Astrocyte of the spinal cord (primary cell): ENCODE results near the gene YLPM1.

ENCODE experiments used
- DNase-seq: peaks from one replicate; pipeline ENCODE4 v3.0.0; 2011; ENCODE audit warnings: low read depth, low spot score
- H3K4me3 ChIP-seq: 2 replicates; pipeline ENCODE4 v1.5.1; 2011; ENCODE audit warnings: low read depth, mild to moderate bottlenecking, low read length, moderate library complexity
- in situ Hi-C: cut with HindIII; loops from 2 replicates; pipeline ENCODE4 v1.10.0; 2017; ENCODE audit warnings: low sequenced_read_pairs
- TF ChIP-seq, protein P1 (sequence below): IDR thresholded peaks from 2 replicates; pipeline ENCODE4 v1.5.1; 2012; ENCODE audit warnings: low read depth, mild to moderate bottlenecking, low read length, inconsistent platforms

Gene YLPM1

DNA sequence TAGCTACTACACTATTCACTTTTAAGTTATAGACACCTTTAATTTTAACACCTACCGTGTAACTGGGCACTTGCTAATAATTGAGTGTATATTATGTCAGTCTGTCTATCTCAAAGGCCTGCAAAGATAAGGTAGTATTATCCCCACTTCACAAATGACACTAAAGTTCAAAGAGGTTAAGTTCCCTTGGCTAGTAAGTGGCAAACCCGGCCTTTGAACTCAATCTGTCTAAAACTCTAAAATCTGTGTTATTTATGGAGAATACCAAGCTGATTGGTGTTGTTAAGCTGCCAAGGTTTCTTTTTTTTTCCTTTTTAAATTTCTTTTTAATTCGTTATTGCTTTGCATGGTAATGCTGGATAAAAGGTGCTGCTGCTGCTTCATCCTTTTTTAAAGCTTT, 37.7 kb downstream of the YLPM1 start:
- in situ Hi-C loops = no loop called here
- TF ChIP-seq, protein P1, sequence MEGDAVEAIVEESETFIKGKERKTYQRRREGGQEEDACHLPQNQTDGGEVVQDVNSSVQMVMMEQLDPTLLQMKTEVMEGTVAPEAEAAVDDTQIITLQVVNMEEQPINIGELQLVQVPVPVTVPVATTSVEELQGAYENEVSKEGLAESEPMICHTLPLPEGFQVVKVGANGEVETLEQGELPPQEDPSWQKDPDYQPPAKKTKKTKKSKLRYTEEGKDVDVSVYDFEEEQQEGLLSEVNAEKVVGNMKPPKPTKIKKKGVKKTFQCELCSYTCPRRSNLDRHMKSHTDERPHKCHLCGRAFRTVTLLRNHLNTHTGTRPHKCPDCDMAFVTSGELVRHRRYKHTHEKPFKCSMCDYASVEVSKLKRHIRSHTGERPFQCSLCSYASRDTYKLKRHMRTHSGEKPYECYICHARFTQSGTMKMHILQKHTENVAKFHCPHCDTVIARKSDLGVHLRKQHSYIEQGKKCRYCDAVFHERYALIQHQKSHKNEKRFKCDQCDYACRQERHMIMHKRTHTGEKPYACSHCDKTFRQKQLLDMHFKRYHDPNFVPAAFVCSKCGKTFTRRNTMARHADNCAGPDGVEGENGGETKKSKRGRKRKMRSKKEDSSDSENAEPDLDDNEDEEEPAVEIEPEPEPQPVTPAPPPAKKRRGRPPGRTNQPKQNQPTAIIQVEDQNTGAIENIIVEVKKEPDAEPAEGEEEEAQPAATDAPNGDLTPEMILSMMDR = no peak
- H3K4me3 ChIP-seq = no peak overlapping the region
- DNase-seq = no peak

DNA sequence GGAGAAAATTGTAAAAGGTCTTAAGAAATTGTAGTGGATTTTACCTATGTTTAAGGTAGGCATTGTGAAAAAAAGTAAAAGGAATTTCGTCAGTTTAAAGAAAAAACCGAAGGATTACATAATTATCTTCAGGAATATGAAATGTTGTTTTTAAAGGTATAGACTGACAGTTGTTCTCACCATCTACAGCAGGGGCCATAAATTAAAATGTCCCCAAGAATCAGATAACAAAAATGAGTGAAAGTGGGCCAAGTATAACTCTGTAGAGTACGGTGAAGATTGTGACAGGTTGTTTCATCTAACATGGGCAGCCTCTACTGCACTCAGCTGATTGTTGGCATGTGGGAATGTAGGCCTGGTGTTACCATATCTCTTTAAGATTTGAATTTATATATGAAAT, 38.3 kb downstream of the YLPM1 start:
- in situ Hi-C loops = no loop called here
- TF ChIP-seq, protein P1 = no peak
- DNase-seq = no peak
- no peak overlapping the region for H3K4me3 ChIP-seq

DNA sequence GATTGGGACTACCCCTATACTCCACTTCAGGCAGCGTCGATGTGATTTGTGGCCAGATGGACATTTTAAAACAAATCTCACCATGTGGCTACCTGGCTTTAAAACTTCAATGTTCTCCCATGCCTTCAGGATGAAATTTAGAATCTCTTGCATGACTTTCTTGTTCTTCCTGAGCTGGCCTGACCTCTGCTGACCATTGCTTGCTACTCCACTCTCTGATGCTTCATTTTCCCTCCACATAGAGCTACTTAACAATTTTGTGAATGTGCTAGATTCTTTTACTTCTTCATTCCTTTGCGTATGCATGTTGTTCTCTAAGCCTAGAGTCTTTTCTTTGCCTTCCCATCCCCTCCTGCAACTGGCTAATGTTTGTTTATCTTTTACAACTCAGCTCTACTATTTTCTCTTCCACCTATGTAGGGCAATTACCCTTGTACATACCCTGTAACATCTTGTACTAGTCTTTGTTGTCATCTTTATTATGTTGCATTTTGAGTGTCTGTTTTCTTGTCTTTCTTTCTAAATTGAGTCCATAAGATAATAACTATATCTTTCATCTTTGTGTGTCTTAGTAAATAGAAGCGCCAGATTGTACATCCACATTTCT, 41.2 kb downstream of the YLPM1 start:
- H3K4me3 ChIP-seq = no peak overlapping the region
- peak; percentile 67 for DNase-seq
- TF ChIP-seq, protein P1 = peak; percentile 76
- in situ Hi-C loops = no loop called here

DNA sequence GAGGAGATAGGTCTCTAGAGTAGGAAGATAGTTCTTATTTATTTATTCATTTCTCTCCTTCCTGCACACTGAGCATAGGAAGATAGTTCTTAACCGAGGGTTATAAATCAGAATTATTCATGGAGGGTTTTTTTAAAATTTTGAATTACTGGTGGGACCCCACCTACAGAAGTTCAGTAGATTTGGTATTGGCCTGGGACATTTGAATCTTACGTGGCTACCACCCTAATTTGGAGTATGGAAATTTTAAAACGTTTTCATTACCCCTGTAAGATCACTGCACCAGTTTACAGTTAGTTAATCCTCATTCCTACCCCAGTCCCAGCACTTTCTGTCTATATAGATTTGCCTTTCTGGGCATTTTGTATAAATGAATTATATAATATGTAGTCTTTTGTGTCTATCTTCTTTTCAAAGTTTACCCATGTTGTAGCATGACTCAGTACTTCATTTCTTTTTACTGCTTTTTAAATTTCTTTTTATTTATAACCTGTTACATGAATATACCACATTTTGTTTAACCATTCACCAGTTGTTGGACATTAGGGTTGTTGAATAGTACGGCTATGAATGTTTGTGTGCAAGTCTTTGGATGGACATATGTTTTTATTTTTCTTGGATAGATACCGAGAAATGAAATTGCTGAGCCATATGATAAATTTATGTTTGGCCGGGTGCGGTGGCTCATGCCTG, 44.9 kb downstream of the YLPM1 start:
- in situ Hi-C loops = no loop called here
- no peak overlapping the region for H3K4me3 ChIP-seq
- TF ChIP-seq, protein P1 = no peak
- no peak for DNase-seq

DNA sequence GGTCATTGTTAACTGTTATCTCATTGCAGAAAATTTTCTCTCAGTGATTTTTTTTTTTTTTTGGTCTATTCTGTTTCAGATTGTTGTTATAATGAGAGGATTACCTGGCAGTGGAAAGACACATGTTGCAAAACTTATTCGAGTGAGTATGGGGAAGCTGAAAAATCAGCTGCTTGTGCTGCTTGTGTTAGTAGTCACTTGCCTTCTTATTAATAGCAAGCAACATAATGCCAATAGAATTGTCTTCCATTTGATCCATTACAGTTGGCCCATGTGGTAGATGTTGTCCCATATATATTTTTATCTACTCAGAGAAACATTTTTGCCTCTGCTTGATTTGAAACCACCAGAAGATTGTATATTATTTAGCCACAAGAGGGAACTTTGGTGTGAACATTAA, 53.0 kb downstream of the YLPM1 start:
- DNase-seq = no peak

DNA sequence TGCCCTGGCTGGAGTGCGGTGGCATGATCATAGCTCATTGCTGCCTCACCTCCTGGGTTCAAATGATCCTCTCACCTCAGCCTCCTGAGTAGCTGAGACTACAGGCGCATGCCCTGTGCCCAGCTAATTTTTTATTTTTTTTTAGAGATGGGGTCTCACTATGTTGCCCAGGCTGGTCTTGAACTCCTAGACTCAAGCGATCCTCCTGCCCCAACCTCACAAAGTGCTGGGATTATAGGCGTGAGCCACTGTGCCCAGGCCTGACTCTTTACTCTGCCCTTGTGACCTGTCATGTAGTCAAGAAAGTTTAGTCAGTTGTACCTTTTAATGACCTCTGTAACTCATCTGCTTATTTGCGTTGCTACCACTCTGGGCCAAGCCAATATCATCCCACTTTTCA, 57.2 kb downstream of the YLPM1 start:
- no peak for DNase-seq
- no peak overlapping the region for H3K4me3 ChIP-seq
- TF ChIP-seq, protein P1 = no peak
- in situ Hi-C loops = no loop called here

More for the DNA sequence above, 53.0 kb downstream of the YLPM1 start:
- in situ Hi-C loops = no loop called here
- TF ChIP-seq, protein P1 = no peak
- H3K4me3 ChIP-seq = no peak overlapping the region
